SKM-1 (cell line): ENCODE results near the gene MYO5A.
"Not testable (repeated sequence)": the region's sequence is repeated elsewhere in the genome, so short reads cannot be mapped to it uniquely, and the experiment has no call there.

ENCODE experiments used
- DNase-seq: peaks from one replicate; lab custom pipeline; 2025; ENCODE audit not compliant: unreplicated experiment; lab: John Stamatoyannopoulos, UW

The MYO5A gene

GRCh38 chr15:52466134-52466701, 62.5 kb downstream of the MYO5A start:
- DNase-seq, result peak; percentile 73

- no peak for DNase-seq
These were observed 64.2 kb downstream of the MYO5A start for GRCh38 chr15:52464478-52464877.

- DNase-seq, result no peak
These were observed 64.6 kb downstream of the MYO5A start for GRCh38 chr15:52464040-52464439.

GRCh38 chr15:52463638-52464037, 65.0 kb downstream of the MYO5A start:
- DNase-seq, result no peak

GRCh38 chr15:52462806-52463360, 65.8 kb downstream of the MYO5A start:
- no peak for DNase-seq

- not testable (repeated sequence) for DNase-seq
These were observed 69.0 kb downstream of the MYO5A start for GRCh38 chr15:52459701-52460100.

- not testable (repeated sequence) for DNase-seq
These were observed 69.4 kb downstream of the MYO5A start for GRCh38 chr15:52459265-52459664.

- no peak for DNase-seq
These were observed 80.4 kb downstream of the MYO5A start for GRCh38 chr15:52448011-52448890.

- no peak for DNase-seq
These were observed 82.7 kb downstream of the MYO5A start for GRCh38 chr15:52445954-52446353.

- DNase-seq, result no peak
These were observed 83.1 kb downstream of the MYO5A start for GRCh38 chr15:52445553-52445952.

- not testable (repeated sequence) for DNase-seq
These were observed 85.5 kb downstream of the MYO5A start for GRCh38 chr15:52443205-52443604.

- DNase-seq, result no peak
These were observed 86.8 kb downstream of the MYO5A start for GRCh38 chr15:52441841-52442240.

- DNase-seq, result no peak
These were observed 87.7 kb downstream of the MYO5A start for GRCh38 chr15:52440946-52441345.

GRCh38 chr15:52440414-52440813, 88.3 kb downstream of the MYO5A start:
- DNase-seq, result no peak

GRCh38 chr15:52439470-52439869, 89.2 kb downstream of the MYO5A start:
- no peak for DNase-seq

GRCh38 chr15:52439042-52439441, 89.6 kb downstream of the MYO5A start:
- not testable (repeated sequence) for DNase-seq

GRCh38 chr15:52438047-52438446, 90.6 kb downstream of the MYO5A start:
- DNase-seq, result peak; percentile 98

- no peak for DNase-seq
These were observed 91.0 kb downstream of the MYO5A start for GRCh38 chr15:52437646-52438045.

- DNase-seq, result no peak
These were observed 91.7 kb downstream of the MYO5A start for GRCh38 chr15:52436981-52437380.

GRCh38 chr15:52434885-52435284, 93.8 kb downstream of the MYO5A start:
- no peak for DNase-seq

GRCh38 chr15:52428297-52428696, 100.4 kb downstream of the MYO5A start:
- DNase-seq, result no peak

- DNase-seq, result no peak
These were observed 100.9 kb downstream of the MYO5A start for GRCh38 chr15:52427804-52428203.
